Measurements from ENCODE around the gene CLEC16A.
A peak's percentile ranks its signal among the peaks of the same experiment; 100 is the strongest.
"Not testable (repeated sequence)": the region's sequence is repeated elsewhere in the genome, so short reads cannot be mapped to it uniquely, and the experiment has no call there.

The CLEC16A gene

GRCh38 chr16:10919003-10919351 is 25.4 kb upstream of the CLEC16A start:
- H3K4me3 ChIP-seq (replicated peaks; ENCODE audit: low read depth, low read length), result no peak overlapping the region
- TF ChIP-seq, protein P1, sequence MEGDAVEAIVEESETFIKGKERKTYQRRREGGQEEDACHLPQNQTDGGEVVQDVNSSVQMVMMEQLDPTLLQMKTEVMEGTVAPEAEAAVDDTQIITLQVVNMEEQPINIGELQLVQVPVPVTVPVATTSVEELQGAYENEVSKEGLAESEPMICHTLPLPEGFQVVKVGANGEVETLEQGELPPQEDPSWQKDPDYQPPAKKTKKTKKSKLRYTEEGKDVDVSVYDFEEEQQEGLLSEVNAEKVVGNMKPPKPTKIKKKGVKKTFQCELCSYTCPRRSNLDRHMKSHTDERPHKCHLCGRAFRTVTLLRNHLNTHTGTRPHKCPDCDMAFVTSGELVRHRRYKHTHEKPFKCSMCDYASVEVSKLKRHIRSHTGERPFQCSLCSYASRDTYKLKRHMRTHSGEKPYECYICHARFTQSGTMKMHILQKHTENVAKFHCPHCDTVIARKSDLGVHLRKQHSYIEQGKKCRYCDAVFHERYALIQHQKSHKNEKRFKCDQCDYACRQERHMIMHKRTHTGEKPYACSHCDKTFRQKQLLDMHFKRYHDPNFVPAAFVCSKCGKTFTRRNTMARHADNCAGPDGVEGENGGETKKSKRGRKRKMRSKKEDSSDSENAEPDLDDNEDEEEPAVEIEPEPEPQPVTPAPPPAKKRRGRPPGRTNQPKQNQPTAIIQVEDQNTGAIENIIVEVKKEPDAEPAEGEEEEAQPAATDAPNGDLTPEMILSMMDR (IDR thresholded peaks at IDR 0.05; ENCODE audit: low read length, missing control alignments), result no peak
- DNase-seq (ENCODE audit: low read depth), result no peak

DNA sequence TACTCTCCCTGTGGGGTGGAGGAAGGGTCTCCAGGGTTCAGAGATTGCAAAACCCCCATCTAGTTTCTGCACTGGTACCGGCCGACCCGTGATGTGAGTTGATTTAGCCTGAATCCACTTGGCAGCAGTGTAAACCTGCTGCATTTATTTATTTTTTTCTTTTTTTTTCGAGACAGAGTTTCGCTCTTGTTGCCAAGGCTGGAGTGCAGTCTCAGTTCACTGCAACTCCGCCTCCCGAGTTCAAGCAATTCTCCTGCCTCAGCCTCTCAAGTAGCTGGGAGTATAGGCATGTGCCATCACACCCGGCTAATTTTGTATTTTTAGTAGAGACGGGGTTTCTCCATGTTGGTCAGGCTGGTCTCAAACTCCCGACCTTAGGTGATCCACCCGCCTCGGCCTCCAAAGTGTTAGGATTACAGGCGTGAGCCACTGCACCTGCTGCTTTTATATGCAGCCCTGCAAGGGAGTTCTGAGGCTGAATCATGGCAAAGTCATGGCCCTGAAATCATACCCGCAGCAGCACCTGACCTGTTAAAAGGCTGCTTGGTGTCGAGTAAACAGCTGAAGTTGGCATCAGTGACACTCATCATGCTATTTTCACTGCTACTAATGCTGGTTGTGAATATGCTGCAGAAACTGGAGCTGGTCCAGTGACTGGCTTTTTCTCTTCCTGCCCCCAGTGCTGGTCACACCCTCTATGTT is 23.5 kb upstream of the CLEC16A start:
- TF ChIP-seq, protein P1 (IDR thresholded peaks at IDR 0.05; ENCODE audit: low read length, missing control alignments), result no peak
- H3K4me3 ChIP-seq (replicated peaks; ENCODE audit: low read depth, low read length), result no peak overlapping the region
- no peak for DNase-seq (ENCODE audit: low read depth)

GRCh38 chr16:10921536-10922327 is 22.6 kb upstream of the CLEC16A start:
- peak; percentile 41 for DNase-seq (ENCODE audit: low read depth)
- no peak overlapping the region for H3K4me3 ChIP-seq (replicated peaks; ENCODE audit: low read depth, low read length)
- TF ChIP-seq, protein P1 (IDR thresholded peaks at IDR 0.05; ENCODE audit: low read length, missing control alignments), result no peak

GRCh38 chr16:10922328-10923145 is 21.8 kb upstream of the CLEC16A start:
- no peak for DNase-seq (ENCODE audit: low read depth)
- TF ChIP-seq, protein P1 (IDR thresholded peaks at IDR 0.05; ENCODE audit: low read length, missing control alignments), result no peak
- no peak overlapping the region for H3K4me3 ChIP-seq (replicated peaks; ENCODE audit: low read depth, low read length)

DNA sequence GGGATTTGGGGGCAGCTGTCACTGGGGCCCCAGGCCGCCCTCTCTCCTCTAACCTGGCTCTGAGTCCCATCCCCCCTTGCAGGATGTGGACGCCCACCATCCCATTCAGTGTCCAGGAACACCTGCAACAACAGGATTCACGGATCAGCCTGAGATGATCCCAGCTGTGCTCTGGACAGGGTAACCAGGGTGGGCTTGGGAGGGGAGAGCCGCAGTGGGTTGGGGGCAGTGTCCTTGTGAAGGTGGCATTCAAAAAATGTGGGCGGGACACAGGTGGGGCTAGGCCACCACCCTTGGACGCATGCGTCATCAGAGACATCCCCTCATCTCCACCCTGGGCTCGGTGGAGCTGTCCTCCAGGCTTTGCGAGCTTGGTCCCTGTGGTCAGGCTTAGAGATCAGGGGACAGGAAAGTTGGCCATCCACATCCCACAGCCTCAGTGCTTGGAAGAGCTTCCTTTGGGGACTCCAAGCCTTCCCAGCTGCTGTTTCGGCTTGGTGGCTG is 21.2 kb upstream of the CLEC16A start:
- TF ChIP-seq, protein P1 (IDR thresholded peaks at IDR 0.05; ENCODE audit: low read length, missing control alignments), result no peak
- no peak overlapping the region for H3K4me3 ChIP-seq (replicated peaks; ENCODE audit: low read depth, low read length)
- no peak for DNase-seq (ENCODE audit: low read depth)

DNA sequence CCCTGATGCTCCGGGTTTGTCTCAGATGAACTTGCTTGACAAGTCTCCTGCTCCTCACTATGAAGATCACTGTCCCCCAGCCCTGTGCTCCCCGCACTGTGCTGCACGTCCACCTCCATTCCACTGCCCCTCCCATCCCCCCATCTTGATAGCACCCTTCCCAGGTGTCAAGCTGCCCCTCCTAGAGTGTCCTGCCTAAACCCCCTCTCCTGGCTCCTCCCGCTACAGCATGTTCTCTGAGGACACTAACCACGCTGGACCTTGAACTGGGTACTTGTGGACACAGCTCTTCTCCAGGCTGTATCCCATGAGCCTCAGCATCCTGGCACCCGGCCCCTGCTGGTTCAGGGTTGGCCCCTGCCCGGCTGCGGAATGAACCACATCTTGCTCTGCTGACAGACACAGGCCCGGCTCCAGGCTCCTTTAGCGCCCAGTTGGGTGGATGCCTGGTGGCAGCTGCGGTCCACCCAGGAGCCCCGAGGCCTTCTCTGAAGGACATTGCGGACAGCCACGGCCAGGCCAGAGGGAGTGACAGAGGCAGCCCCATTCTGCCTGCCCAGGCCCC is 20.6 kb upstream of the CLEC16A start:
- no peak for DNase-seq (ENCODE audit: low read depth)
- no peak overlapping the region for H3K4me3 ChIP-seq (replicated peaks; ENCODE audit: low read depth, low read length)
- TF ChIP-seq, protein P1 (IDR thresholded peaks at IDR 0.05; ENCODE audit: low read length, missing control alignments), result no peak

DNA sequence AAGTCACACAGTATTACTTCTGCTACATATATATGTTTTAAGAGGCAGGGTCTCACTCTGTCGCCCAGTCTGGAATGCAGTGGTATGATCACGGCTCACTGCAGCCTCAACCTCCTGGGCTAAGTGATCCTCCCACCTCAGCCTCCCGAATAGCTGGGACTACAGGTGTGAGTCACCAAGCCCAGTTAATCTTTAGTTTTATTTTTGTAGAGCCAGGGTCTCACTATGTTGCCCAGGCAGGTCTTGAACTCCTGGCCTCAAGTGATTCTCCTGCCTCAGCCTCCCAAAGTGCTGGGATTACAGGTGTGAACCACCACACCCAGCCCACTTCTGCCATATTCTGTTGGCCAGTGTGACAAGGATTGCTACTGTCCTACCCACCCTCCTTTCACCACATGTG is 19.1 kb upstream of the CLEC16A start:
- not testable (repeated sequence) for DNase-seq (ENCODE audit: low read depth); H3K4me3 ChIP-seq (replicated peaks; ENCODE audit: low read depth, low read length)

Data from fibroblast of pulmonary artery (primary cell).